Suprapubic skin (tissue), 3 donors: ENCODE data around the gene HNRNPUL2.

Experiments used
- CTCF ChIP-seq, 2 donors: fragments of 200-600 bp in 1 of 2; fragments of 450-650 bp in 1 of 2; sonication (generic) in 1 of 2; IDR thresholded peaks; one replicate each; pipeline ENCODE4 v1.5.1; 2016 to 2019; ENCODE audit warnings: antibody characterized with exemption in 2 of 2, mild to moderate bottlenecking in 1 of 2, moderate library complexity in 1 of 2
- EP300 ChIP-seq: sonication (generic); formaldehyde crosslinking; IDR thresholded peaks from one replicate; pipeline ENCODE4 v1.6.1; 2017; ENCODE audit warnings: antibody characterized with exemption
- POLR2A ChIP-seq, 2 donors: fragments of 450-650 bp; IDR thresholded peaks; one replicate each; pipeline ENCODE4 v1.6.1; 2017; ENCODE audit warnings: antibody characterized with exemption in 2 of 2, mild to moderate bottlenecking in 2 of 2, moderate library complexity in 2 of 2

GRCh38 chr11:62716206-62716605 is 11.1 kb downstream of the HNRNPUL2 start:
- TF ChIP-seq CTCF (IDR thresholded peaks at IDR 0.05) (no peak), EP300 (no peak), POLR2A (IDR thresholded peaks at IDR 0.05) (no peak)
